Inflammatory macrophage treated with lipopolysaccharide for 4 hours (primary cell): ENCODE results near the gene PCDH9.

Experiments
- DNase-seq: peaks from one replicate; pipeline ENCODE4 v3.0.0-alpha.2; 2020

The PCDH9 gene, protein sequence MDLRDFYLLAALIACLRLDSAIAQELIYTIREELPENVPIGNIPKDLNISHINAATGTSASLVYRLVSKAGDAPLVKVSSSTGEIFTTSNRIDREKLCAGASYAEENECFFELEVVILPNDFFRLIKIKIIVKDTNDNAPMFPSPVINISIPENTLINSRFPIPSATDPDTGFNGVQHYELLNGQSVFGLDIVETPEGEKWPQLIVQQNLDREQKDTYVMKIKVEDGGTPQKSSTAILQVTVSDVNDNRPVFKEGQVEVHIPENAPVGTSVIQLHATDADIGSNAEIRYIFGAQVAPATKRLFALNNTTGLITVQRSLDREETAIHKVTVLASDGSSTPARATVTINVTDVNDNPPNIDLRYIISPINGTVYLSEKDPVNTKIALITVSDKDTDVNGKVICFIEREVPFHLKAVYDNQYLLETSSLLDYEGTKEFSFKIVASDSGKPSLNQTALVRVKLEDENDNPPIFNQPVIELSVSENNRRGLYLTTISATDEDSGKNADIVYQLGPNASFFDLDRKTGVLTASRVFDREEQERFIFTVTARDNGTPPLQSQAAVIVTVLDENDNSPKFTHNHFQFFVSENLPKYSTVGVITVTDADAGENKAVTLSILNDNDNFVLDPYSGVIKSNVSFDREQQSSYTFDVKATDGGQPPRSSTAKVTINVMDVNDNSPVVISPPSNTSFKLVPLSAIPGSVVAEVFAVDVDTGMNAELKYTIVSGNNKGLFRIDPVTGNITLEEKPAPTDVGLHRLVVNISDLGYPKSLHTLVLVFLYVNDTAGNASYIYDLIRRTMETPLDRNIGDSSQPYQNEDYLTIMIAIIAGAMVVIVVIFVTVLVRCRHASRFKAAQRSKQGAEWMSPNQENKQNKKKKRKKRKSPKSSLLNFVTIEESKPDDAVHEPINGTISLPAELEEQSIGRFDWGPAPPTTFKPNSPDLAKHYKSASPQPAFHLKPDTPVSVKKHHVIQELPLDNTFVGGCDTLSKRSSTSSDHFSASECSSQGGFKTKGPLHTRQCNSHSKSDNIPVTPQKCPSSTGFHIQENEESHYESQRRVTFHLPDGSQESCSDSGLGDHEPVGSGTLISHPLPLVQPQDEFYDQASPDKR (N-terminal part only)

DNA sequence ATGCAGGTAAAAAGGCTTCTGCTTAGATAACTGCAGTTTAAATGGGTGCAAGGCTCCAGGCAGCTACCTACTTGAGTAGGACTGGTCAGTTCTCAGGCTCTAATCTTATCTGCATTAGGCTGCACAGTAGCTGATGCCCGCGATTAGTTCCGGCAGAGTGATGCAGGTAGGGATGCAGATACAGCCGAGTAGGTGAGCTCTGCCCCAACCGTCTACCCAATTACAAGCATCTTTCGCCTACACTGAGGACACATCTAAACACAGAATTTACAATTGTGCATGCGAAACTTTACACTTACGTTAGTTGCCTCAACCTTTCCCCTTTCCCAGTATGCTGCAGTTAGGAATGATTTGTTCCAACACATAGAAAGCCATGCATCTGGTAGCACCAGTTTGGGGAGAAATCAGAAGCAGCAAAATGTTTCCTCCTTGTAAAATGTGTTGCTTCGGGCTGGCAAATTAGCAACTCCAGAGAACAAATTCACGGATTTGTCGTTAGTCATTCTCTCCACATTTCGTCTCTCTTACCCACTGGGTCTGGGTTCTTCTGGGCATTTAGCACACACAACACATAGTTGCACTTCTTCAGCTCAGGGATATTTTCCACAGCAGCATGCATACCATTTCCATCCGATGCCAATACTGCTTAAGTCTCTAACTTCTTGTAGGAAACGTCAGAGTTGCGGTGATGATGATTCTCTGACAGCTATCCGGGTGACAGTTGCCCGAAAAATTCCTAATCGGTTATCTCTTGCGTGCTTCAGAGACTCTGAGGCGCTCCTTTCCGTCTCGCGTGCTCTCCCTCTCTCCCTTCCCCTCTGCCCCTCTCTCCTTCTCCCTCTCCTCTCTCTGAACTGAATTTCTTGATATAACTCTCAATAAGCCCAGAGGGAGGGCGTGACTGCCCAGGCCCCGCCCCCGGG is at the start of gene PCDH9:
Gene PCDH9 (minus strand): TSS at position 856 of the 923 bp plus-strand sequence. CDS start 1,896 bp downstream, outside the sequence.
- DNase-seq, result no peak

GRCh38 chr13:67278235-67278634 is 48.1 kb upstream of the PCDH9 start:
- no peak for DNase-seq

GRCh38 chr13:67277581-67277980 is 47.4 kb upstream of the PCDH9 start:
- no peak for DNase-seq

DNA sequence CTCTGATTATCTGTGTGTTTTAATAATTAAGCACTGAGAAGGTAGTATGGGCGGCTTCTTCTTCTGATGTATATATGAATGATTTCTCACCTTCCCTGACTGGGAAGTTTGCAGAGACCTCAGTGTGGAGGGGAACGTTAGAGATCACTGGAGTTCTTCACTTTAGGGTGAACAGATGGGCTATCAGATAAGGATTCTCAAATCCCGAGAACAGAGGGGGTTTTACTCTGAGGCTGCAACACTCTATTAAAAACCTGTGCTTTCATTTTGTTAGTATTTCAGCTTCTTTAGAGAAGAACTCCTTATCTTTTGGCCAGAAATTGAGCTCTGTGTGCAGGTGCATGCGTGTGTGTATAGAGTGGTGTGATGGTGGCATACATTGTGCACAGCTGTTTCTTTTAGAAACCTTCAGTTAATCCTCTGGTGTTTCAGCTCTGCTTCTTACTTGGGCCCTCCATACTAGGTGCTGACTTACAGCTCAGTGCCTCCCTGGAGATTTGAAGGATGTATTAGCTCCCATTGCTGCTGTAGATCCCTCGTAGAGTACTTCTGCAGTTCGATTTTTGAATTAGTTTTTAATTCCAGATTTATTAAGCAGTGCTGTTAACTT is 45.3 kb upstream of the PCDH9 start:
- no peak for DNase-seq

DNA sequence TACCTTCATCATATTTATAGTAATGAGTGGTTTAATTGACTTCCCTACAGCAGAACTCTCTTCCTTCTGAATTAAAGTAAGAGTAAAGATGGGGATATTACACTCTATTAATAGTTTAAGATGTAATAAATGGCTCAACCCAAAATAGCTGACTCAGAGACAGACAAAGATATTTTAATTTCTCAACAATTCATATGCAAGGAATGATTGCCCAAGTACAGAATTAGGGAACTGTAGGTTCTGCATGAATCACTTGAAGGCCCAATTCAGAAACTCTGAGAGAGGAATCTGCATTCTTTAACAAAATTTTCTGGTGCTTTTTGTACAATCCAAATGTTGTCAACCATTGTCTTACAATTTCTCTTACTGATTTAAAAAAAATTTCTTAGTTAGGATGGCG is 42.9 kb upstream of the PCDH9 start:
- peak; percentile 58 for DNase-seq

GRCh38 chr13:67267136-67267535 is 37.0 kb upstream of the PCDH9 start:
- no peak for DNase-seq

GRCh38 chr13:67259208-67259607 is 29.1 kb upstream of the PCDH9 start:
- no peak for DNase-seq

DNA sequence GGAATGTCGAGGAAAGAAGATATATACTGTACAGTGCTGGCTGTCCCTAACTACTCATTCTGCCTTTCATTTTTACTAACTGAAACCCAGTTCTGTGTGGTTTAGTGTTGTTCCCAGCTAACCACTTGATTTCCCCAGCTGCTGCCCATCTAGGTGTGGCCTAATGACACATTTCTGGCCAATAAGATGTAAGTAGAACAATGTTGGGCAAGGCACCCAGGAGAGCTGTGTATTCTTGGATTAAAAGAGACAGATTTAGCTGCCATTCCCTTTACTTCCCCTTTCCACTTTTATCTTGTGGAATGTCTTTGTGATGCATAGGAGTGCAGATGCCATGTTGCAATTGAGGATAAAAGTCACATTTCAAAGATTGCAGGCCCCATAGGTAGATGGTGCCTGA is 28.3 kb upstream of the PCDH9 start:
- DNase-seq, result no peak

DNA sequence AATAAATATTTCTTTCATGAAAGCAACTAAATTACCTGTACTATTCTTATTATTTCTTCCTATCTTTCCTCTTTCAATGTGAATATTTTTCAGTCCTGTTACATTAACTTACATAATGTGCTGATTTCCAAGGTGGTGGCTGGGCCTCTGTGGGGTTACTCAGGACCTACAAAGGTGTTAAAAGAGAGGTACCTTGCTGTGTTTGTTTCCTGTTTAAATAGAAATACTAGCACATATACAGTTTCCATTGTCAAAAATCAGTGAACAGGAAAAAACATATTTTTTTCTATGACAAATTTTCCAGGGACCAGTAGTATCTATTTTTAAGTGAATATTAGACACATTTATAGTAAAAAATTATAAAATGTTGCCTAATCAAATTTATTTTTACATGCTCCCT is 8.7 kb upstream of the PCDH9 start:
- no peak for DNase-seq

GRCh38 chr13:67238277-67238859 is 8.2 kb upstream of the PCDH9 start:
- peak; percentile 34 for DNase-seq

DNA sequence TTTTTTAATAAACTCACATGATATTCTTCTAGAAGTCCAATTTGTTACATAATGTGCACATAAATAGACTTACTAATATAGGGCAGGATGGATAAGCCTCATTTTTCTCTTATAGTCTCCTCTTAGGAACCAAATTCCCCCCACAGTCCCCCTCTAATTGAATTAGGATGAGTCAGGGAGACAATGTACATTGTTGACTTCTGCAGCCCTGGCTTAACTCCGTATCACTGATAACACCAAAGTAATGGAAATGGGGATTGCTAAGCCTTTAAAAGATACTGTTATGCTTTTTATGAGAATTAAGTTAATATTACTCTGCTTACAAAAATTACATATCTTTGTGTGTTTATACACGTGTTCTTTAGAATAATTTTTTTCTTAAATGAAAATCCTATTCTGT is 5.1 kb upstream of the PCDH9 start:
- DNase-seq, result no peak

DNA sequence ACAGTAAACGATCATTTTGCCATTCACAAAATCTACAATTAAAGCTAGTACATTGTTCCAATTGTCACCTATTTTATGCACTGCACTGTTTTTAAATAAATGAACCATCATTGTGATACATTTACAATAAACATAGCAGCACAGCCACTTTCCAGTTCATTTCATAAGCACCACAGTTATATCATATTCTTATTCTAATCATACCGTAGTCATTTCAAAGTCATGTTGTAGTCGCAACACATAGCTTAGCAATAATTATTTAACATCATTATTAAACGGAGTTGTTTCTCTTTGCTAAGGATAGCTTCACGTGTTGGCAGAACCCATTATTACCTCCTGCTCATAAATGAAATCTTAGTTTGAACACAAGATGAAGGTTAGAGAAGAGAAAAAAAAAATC is 2.2 kb upstream of the PCDH9 start:
- no peak for DNase-seq

- DNase-seq, result no peak
These were observed 1.3 kb upstream of the PCDH9 start for GRCh38 chr13:67231289-67232000.

DNA sequence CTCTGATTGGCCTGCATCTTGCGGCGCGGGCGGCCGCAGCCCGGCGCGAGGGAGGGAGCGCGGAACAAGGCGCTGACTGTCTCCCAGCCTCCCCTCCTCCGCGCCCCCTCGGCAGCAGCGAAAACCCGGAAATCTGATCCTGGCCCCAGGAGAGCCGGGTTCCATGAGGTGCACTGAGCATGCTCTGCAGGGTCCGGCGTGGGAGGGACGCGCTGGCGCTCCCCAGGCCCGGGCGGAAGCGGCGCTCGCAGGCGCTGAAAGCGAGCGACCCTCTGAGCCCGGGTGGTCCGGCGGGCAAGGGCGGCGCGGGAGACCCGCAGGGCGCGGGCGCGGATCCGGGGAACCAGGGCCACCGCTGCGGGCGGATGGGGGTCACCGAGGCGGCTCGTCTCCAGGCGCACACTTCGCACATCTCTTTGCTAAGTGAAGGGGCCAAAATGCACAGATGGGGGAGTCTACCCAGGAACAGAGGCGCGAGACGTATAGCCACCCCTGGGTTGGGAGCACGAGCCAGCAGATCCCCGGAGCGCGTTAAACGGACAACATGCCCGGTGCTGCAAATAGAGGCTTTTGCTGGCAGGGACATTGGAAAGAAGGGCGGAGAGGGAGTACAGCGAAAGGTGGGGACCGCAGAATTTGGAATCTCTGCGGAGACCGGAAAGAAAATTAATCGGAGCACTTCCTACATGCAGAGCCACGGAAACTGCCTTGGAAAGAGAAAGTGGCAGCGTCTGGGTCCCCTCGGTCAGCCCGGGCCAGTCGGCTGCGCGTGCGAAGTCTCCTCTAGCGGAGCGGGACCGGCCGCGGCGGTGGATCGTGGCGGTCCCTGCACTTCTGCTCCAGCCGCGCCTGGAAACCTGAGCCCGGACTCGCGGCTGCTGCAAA is 510 bp upstream of the PCDH9 start:
- DNase-seq, result peak; percentile 89

DNA sequence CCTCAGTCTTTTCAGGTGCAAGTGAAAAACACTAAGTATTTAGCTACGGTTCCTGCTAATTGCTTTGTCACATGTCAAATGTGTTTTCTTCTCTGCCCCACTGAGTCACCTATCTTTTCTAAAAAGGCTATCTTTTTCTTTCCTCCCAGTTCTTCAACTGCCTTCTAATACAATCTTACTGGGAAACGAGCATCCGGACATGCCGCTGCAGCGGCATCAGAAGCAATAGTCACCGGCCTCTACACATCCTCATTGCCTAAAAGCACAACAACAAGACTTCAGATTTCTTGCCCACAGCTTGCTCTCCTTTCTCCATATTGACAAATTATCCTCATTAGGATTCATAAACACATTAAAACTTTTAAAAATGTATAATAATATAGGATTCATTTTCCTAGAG is 1.2 kb downstream of the PCDH9 start:
- DNase-seq, result no peak

GRCh38 chr13:67228031-67228430 is 2.1 kb downstream of the PCDH9 start:
- no peak for DNase-seq

- no peak for DNase-seq
These were observed 2.8 kb downstream of the PCDH9 start for GRCh38 chr13:67227131-67227983.

- no peak for DNase-seq
These were observed 3.4 kb downstream of the PCDH9 start for GRCh38 chr13:67226696-67227095.
